Measurements from ENCODE around the gene PTPRR.
"Not testable (repeated sequence)": the region's sequence is repeated elsewhere in the genome, so short reads cannot be mapped to it uniquely, and the experiment has no call there.

- not testable (repeated sequence) for TF ChIP-seq CTCF, POLR2A (IDR thresholded peaks at IDR 0.05)
Observed at GRCh38 chr12:70807993-70808392, 112.5 kb downstream of the PTPRR start.
